Measurements from ENCODE around the gene STRN.
"Not testable (repeated sequence)": the region's sequence is repeated elsewhere in the genome, so short reads cannot be mapped to it uniquely, and the experiment has no call there.

STRN gene

GRCh38 chr2:36966370-36967235 lies at the start of gene STRN:
TSS of gene STRN (minus strand) at chr2:36966536. CDS start at chr2:36966463, 73 bp downstream.
- DNase-seq: peak; percentile 94

- no peak for DNase-seq
These were observed 46.9 kb upstream of the STRN start for GRCh38 chr2:37013315-37013641.

- no peak for DNase-seq
These were observed 44.8 kb upstream of the STRN start for GRCh38 chr2:37011130-37011529.

GRCh38 chr2:37005118-37005868 lies 39.0 kb upstream of the STRN start:
- no peak for DNase-seq

- DNase-seq: no peak
These were observed 34.7 kb upstream of the STRN start for GRCh38 chr2:37000988-37001556.

- no peak for DNase-seq
These were observed 34.0 kb upstream of the STRN start for GRCh38 chr2:37000318-37000717.

- not testable (repeated sequence) for DNase-seq
These were observed 33.1 kb upstream of the STRN start for GRCh38 chr2:36999416-36999815.

- no peak for DNase-seq
These were observed 27.7 kb upstream of the STRN start for GRCh38 chr2:36993841-36994620.

- DNase-seq: no peak
These were observed 21.7 kb upstream of the STRN start for GRCh38 chr2:36988008-36988407.

- DNase-seq: no peak
These were observed 16.1 kb upstream of the STRN start for GRCh38 chr2:36982467-36982866.

- DNase-seq: no peak
These were observed 15.6 kb upstream of the STRN start for GRCh38 chr2:36981911-36982310.

GRCh38 chr2:36979007-36979406 lies 12.7 kb upstream of the STRN start:
- DNase-seq: not testable (repeated sequence)

GRCh38 chr2:36976065-36976464 lies 9.7 kb upstream of the STRN start:
- DNase-seq: no peak

- no peak for DNase-seq
These were observed 9.0 kb upstream of the STRN start for GRCh38 chr2:36975306-36975705.

GRCh38 chr2:36973320-36973719 lies 7.0 kb upstream of the STRN start:
- DNase-seq: no peak

GRCh38 chr2:36971990-36972389 lies 5.7 kb upstream of the STRN start:
- no peak for DNase-seq

GRCh38 chr2:36967236-36967876 lies 1.0 kb upstream of the STRN start:
- DNase-seq: no peak

- peak; percentile 12 for DNase-seq
These were observed 476 bp downstream of the STRN start for GRCh38 chr2:36965751-36966369.

GRCh38 chr2:36965206-36965605 lies 1.1 kb downstream of the STRN start:
- DNase-seq: no peak

- no peak for DNase-seq
These were observed 1.8 kb downstream of the STRN start for GRCh38 chr2:36964496-36965058.

GRCh38 chr2:36963734-36964133 lies 2.6 kb downstream of the STRN start:
- no peak for DNase-seq

GRCh38 chr2:36963106-36963505 lies 3.2 kb downstream of the STRN start:
- DNase-seq: no peak
